Measurements from ENCODE around the gene SPOCD1.
A peak's percentile ranks its signal among the peaks of the same experiment; 100 is the strongest.

SPOCD1 gene

GRCh38 chr1:31771891-31772668 is 43.7 kb downstream of the SPOCD1 start:
- DNase-seq (ENCODE audit: low spot score) = no peak

GRCh38 chr1:31769720-31770390 is 46.0 kb downstream of the SPOCD1 start:
- no peak for DNase-seq (ENCODE audit: low spot score)

GRCh38 chr1:31768939-31769704 is 46.7 kb downstream of the SPOCD1 start:
- DNase-seq (ENCODE audit: low spot score) = no peak

- DNase-seq (ENCODE audit: low spot score) = no peak
Observed at GRCh38 chr1:31768407-31768907, 47.4 kb downstream of the SPOCD1 start.

GRCh38 chr1:31767225-31767624 is 48.6 kb downstream of the SPOCD1 start:
- DNase-seq (ENCODE audit: low spot score) = no peak

- no peak for DNase-seq (ENCODE audit: low spot score)
Observed at GRCh38 chr1:31765516-31765915, 50.3 kb downstream of the SPOCD1 start.

- DNase-seq (ENCODE audit: low spot score) = no peak
Observed at GRCh38 chr1:31765041-31765467, 50.8 kb downstream of the SPOCD1 start.

DNA sequence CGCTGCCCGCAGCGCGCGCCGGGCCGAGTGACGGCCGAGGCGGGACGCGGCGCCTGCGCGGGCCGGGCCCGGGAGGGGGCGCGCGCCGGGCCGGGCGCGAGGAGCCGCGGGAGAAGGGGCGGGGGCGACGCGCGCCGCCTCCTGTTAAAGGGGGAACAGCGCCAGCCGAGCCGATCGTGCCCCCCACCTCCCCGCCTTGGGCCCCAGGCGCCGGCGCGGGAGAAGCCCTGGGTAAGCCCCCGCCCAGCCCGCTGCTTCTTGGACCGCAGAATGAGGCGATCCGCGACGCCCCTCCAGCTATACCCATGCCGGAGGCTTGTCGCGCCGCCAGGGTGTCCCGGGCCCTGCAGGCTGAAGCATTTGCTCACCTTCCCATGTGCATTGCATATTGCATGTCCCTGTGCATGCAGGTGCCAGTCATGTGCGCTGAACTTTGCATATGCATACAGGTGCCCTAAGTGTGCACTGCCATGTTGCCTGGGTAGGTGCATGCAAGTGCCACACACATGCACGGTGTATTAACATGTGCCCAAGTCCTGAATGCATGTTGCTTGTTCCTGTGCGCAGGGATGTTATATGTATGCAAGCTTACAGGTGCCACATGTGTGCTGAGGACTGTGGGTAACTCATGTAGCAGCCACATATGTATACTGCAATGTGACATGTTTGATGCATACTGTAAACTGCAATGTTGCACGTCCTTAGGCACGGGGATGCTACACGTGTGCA is 51.3 kb downstream of the SPOCD1 start, which contains the start of gene ADGRB2:
Gene ADGRB2 (minus strand): TSS at position 29 of the 729 bp plus-strand sequence. CDS start 7,119 bp downstream, outside the sequence.
- no peak for DNase-seq (ENCODE audit: low spot score)

DNA sequence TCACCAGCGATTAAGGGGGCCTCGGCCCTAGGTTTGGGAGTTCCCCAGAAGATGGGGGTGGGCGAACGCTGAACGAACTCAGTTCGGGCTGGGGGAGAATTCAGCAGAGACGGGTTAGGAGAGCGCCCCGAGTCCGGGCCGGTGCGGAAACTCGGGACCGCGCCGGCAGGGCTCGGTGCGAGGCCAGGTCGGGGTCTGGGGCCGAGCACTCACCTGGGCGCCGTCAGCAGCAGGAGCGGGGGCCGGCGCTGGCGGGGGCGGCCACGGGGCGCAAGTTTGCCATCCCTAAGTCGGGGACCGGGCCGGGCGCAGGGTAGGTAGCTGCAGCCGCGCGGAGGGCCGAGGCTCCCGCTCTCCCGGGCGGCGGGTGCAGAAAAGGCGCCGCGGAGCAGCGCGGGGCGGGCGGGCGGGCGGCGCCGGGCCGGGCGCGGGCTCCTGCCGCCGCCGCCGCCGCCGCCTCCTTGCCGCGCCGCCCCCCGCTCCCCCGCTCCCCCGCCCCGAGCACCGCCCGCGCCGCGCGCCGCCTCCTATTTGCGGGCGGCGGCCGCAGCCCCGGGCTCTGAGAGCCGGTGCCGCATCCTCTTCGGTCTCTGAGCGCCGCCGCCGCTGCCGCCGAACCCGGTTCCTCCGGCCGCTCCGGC is 52.0 kb downstream of the SPOCD1 start:
- DNase-seq (ENCODE audit: low spot score) = no peak

GRCh38 chr1:31762726-31763670 is 52.8 kb downstream of the SPOCD1 start:
- peak; percentile 48 for DNase-seq (ENCODE audit: low spot score)

- no peak for DNase-seq (ENCODE audit: low spot score)
Observed at GRCh38 chr1:31762323-31762722, 53.5 kb downstream of the SPOCD1 start.

DNA sequence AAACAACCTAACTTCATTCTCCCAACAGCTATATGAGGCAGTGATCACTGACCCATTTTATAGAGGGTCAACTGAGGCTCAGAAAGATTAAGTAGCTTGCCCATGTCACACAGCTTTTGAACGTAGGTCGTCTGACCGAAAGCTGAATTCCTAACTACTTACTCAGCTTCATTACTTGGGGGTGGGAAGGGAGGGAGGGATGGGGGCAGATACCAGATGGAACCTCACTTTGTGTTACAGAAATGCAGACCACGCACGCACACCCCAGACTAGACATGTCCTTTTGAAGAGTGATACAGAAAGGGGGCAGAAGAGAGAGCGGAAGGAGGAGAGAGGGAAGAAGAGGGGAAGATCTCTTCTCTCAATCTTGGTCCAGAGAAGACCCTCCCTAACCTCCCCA is 53.9 kb downstream of the SPOCD1 start:
- no peak for DNase-seq (ENCODE audit: low spot score)

DNA sequence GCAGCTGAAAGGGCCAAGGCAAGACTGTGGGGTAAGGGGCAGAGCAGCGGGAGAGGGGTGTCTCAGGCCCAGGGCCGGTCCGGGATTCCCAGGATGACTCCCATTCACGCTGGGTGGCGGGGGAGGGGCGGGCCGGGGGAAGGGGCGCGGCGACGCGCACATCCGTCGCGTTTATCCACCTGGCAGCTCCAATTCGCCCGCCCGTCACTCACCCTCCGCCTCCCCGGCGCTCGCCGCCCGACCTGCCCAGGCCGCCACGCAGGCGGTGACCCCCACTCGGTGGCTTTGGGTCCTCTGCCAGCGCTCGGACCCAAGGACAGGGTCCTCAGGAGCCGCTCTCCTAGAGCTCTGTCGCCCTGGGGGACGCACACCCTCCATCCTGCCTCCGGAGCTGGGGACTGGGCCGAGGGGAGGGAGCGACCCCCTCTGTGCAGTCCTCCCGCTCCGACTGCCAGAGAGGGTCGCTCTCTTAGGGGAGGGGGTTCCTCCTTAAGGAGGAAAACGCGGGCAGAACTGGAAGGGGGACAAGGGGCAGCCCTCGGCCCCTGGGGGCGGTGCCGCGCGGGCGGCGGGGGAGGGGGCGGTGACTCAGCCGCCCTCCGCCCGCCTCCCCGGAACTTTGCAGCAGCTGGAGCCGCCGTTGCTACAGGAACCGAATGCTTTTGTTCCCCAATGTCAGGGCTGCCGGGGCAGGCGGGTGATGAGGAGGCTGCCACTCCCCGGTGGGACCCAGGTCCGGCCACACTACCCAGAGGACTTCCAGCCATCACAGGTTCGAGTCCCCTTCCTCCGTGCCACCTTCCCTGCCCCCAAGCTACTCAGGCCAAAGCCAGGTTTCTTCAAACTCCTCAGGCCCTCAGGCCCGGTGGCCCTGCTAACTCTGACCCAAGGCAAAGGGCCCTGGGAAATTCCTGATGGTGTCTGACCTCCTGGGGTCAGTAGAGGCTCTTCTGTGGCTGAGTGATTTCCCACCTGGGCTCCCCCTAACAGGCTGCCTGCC is 55.1 kb downstream of the SPOCD1 start:
- DNase-seq (ENCODE audit: low spot score) = peak; percentile 53

- DNase-seq (ENCODE audit: low spot score) = no peak
Observed at GRCh38 chr1:31759298-31760023, 56.4 kb downstream of the SPOCD1 start.

GRCh38 chr1:31758823-31759222 is 57.0 kb downstream of the SPOCD1 start:
- no peak for DNase-seq (ENCODE audit: low spot score)

GRCh38 chr1:31757989-31758388 is 57.8 kb downstream of the SPOCD1 start:
- DNase-seq (ENCODE audit: low spot score) = no peak

DNA sequence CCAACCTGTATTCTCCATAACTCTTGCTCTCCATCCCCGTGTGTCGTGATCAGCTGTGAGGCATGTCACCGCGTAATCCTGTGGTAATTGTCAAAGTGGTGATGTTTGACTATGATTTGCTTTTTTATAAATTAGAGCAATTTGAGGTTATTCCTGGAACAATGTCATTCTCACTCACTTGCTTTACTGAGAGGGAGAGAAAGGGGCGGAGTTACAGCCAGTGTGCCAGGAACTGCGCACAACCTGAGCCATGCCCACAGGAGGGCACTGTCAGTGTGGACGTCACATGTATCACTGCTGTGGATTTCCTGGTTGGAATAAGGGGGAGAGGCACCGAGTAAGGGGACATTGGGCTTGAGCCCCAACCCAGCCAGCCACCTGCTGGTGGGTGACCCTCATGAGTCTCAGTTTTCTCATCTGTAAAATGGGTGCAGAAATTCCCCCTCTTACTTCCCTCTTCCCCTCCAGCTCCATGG is 58.6 kb downstream of the SPOCD1 start:
- no peak for DNase-seq (ENCODE audit: low spot score)

- no peak for DNase-seq (ENCODE audit: low spot score)
Observed at GRCh38 chr1:31756578-31756977, 59.2 kb downstream of the SPOCD1 start.

All from kidney capillary endothelial cell (primary cell).